Measurements from ENCODE around the gene SUPT3H.

The SUPT3H gene

GRCh38 chr6:44824567-44824966 lies 553.2 kb downstream of the SUPT3H start:
- Histone ChIP-seq H3K36me3 (no peaks in the 10 kb centered on the region), H3K9me3 (no peaks in the 10 kb centered on the region), H3K27ac (no peak overlapping the region), H3K4me3 (no peak overlapping the region), H3K4me1 (no peaks in the 10 kb centered on the region), H3K27me3 (no peaks in the 10 kb centered on the region)
- DNase-seq, result no peak
- no peak for TF ChIP-seq CTCF (IDR thresholded peaks at IDR 0.05)
- intact Hi-C loops (cut with DNase I; ENCODE audit: low total_unique reads), result no loop called here

GRCh38 chr6:44820759-44821158 lies 557.0 kb downstream of the SUPT3H start:
- no peak for TF ChIP-seq CTCF (IDR thresholded peaks at IDR 0.05)
- DNase-seq, result no peak
- Histone ChIP-seq H3K9me3 (no peaks in the 10 kb centered on the region), H3K27me3 (no peaks in the 10 kb centered on the region), H3K4me3 (no peak overlapping the region), H3K27ac (no peak overlapping the region), H3K4me1 (no peaks in the 10 kb centered on the region), H3K36me3 (no peaks in the 10 kb centered on the region)
- intact Hi-C loops (cut with DNase I; ENCODE audit: low total_unique reads), result no loop called here

- no peaks in the 10 kb centered on the region for H3K9me3 ChIP-seq
- no peak for DNase-seq
- no peaks in the 10 kb centered on the region for H3K36me3 ChIP-seq
- no peaks in the 10 kb centered on the region for H3K4me1 ChIP-seq
- no peak overlapping the region for H3K27ac ChIP-seq
- H3K27me3 ChIP-seq, result no peaks in the 10 kb centered on the region
- no peak overlapping the region for H3K4me3 ChIP-seq
- TF ChIP-seq CTCF (IDR thresholded peaks at IDR 0.05), result no peak
- intact Hi-C loops (cut with DNase I; ENCODE audit: low total_unique reads), result no loop called here
These were observed 557.4 kb downstream of the SUPT3H start for GRCh38 chr6:44820321-44820720.

DNA sequence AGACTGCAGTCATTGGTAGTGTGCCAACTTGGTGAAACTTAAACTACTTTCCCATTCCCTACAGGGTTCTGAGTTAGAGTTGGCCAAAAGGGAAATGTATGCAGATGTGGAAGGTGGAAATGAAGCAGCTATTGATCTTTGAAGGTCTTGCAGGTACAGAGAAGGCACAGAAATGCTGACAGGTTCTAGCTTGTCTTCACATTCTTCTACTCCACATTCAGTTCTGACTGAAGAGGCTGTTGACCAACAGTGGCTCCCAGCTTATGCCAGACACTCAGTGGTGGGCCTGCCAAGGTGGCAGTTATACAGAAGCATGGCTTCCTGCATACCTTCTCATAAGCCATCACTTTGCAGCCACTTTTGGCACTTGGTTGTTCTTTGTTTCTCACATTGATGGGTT lies 566.3 kb downstream of the SUPT3H start:
- Histone ChIP-seq H3K4me1 (no peaks in the 10 kb centered on the region), H3K9me3 (no peaks in the 10 kb centered on the region), H3K27ac (no peak overlapping the region), H3K27me3 (no peaks in the 10 kb centered on the region), H3K4me3 (no peak overlapping the region), H3K36me3 (no peaks in the 10 kb centered on the region)
- DNase-seq, result no peak
- no peak for TF ChIP-seq CTCF (IDR thresholded peaks at IDR 0.05)
- intact Hi-C loops (cut with DNase I; ENCODE audit: low total_unique reads), result no loop called here

GRCh38 chr6:44809258-44809657 lies 568.5 kb downstream of the SUPT3H start:
- H3K36me3 ChIP-seq, result no peaks in the 10 kb centered on the region
- no peak for DNase-seq
- no peaks in the 10 kb centered on the region for H3K4me1 ChIP-seq
- no peaks in the 10 kb centered on the region for H3K9me3 ChIP-seq
- H3K27me3 ChIP-seq, result no peaks in the 10 kb centered on the region
- intact Hi-C loops (cut with DNase I; ENCODE audit: low total_unique reads), result no loop called here
- no peak overlapping the region for H3K27ac ChIP-seq
- TF ChIP-seq CTCF (IDR thresholded peaks at IDR 0.05), result no peak
- no peak overlapping the region for H3K4me3 ChIP-seq

DNA sequence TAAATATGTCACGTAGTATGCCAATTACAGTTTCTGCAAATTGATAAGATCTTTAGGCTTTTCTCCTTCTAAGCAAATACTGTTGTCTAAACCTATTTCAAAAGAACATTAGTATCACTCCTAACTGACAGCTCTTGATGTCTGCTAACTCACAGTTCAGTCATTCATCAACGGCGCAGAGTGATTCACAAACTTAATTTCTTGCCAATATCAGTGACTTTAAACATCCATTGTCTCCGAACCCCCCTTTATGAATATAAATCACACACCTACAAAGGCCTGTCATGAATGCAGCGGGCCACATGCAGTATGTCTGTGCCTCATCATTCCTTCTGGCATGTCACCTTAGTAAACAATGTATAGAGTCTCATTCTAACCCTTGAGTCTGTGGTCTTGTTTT lies 569.6 kb downstream of the SUPT3H start:
- DNase-seq, result no peak
- TF ChIP-seq CTCF (IDR thresholded peaks at IDR 0.05), result no peak
- no peaks in the 10 kb centered on the region for H3K27me3 ChIP-seq

More for the DNA sequence above, 569.6 kb downstream of the SUPT3H start:
- Histone ChIP-seq H3K9me3 (no peaks in the 10 kb centered on the region), H3K27ac (no peak overlapping the region), H3K4me3 (no peak overlapping the region), H3K4me1 (no peaks in the 10 kb centered on the region), H3K36me3 (no peaks in the 10 kb centered on the region)
- intact Hi-C loops (cut with DNase I; ENCODE audit: low total_unique reads), result no loop called here

All from tibial artery (tissue), 4 donors.